Pericardium fibroblast (primary cell): ENCODE results near the gene FAM110C. TPM values are rescaled to one million over a fixed set of nuclear protein-coding genes. Genes with fewer than 3 reads are reported as not detected.

ENCODE experiments used
- total RNA-seq: library from RNA; depleted of rRNA; stranded (reverse); fragments of >200 nt; gene quantifications from 2 replicates; pipeline ENCODE4 v1.2.3, GENCODE V29; 2015

Gene FAM110C, protein sequence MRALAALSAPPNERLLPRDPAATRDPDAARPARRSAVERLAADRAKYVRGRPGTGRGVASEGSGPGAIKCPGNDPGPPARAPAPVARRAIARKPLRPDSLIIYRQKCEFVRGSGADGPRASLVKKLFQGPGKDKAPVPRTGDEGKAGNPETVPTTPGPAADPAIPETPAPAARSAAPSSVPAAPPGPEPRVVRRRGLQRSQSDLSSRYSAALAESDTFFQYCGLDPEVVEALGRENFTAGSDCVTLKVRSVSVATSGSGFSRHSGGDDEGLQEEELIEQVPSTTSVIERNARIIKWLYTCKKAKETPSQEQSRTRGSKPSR
- 0.82 TPM in 1 of 2 replicates, not detected in the other for total RNA-seq

DNA sequence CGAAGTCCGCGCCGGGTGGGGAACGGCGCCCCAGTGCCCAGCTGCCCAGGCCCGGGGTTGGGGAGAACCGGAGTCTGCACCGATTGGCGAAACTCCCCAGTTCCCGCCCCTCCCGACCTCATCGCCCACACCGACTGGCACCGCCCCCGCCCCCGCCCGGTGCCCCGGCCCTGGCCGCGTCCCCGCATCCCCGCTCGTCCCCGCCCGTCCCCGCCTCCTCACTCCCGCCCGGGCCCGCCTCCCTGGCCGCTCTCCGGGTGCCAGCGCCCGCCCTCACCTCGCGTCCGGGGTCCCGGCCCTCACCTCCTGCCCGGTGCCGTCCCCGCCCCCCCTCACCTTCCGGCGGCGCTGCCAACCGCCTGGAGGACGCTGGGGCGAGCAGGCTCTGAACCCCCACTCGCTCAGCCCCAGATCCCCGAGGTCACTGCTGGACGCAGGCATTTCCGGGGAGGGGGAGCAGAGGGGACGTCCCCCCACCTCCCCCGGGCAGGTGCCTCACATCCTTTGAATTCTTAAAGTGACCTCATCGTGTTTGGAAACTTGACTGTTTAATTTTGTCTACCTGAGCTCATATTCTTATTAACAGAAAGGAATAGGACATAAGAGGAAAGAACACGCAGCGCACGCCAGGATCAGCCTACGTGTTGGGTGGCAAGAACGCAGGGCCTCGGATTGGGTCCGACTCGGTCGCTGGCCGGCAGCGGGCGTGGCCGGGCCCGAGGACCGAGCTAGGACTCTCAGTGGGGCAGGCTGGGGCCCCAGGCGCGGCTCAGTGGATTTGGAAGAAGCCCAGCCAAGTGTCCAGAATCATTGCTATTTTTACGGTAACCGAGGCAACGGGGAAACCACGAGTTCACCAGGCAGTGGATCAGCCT, at the start of gene FAM110C:
Gene FAM110C (minus strand): TSS at position 35 of the 875 bp plus-strand sequence. CDS start 120 bp downstream, outside the sequence.

Other genes starting within 250 kb of the FAM110C start
- gene SH3YL1, start 217.5 kb upstream of the FAM110C start, total RNA-seq: 32.1 and 37.0 TPM in 2 replicates
- gene ACP1, start 218.4 kb upstream of the FAM110C start, total RNA-seq: 80.4 and 82.5 TPM in 2 replicates
- gene ALKAL2, start 241.6 kb upstream of the FAM110C start, total RNA-seq: 0.09 and 1.3 TPM in 2 replicates